Raji (cell line): ENCODE measurements around the gene TOX2.

Source experiments
- POLR2A ChIP-seq: IDR thresholded peaks from 2 replicates; pipeline ENCODE4 v1.6.1; 2011; ENCODE audit warnings: low read depth, low read length, control low read depth; ENCODE audit not compliant: insufficient read depth

TOX2 gene

DNA sequence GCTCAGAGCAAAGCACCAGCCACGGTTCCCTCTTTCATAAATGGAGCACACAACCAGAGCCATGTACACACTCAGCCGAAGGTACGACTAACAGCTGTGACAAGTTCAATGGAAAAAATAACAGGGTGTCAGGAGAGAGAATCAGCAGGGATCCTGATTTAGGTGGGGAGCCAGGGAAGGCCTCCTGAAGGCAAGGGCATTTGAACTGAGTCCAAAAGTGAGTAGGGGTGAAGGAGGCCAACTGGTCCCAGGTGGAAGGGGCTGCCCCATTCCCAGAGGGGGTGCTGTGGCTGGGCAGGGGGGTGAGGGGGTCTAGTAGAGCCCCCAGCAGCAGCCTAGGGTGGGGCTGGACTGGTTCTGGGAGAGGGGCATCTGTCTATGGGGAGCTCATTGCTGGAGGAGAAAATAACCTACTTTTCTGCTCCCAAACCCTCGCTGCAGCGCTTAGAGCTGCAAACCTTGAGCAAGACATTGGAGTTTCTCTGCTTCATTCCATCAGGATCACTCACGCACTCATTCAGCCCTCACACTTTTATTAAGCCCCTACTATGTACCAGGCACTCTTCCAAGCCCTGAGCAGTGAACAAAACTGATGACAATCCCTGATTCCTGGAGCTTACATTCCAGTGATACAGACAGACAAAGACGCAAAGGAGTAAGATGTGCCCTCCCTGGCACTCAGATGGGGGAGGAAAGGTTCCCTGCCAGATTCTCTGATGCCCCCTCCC is 113.5 kb downstream of the TOX2 start:
- no peak for TF ChIP-seq POLR2A

DNA sequence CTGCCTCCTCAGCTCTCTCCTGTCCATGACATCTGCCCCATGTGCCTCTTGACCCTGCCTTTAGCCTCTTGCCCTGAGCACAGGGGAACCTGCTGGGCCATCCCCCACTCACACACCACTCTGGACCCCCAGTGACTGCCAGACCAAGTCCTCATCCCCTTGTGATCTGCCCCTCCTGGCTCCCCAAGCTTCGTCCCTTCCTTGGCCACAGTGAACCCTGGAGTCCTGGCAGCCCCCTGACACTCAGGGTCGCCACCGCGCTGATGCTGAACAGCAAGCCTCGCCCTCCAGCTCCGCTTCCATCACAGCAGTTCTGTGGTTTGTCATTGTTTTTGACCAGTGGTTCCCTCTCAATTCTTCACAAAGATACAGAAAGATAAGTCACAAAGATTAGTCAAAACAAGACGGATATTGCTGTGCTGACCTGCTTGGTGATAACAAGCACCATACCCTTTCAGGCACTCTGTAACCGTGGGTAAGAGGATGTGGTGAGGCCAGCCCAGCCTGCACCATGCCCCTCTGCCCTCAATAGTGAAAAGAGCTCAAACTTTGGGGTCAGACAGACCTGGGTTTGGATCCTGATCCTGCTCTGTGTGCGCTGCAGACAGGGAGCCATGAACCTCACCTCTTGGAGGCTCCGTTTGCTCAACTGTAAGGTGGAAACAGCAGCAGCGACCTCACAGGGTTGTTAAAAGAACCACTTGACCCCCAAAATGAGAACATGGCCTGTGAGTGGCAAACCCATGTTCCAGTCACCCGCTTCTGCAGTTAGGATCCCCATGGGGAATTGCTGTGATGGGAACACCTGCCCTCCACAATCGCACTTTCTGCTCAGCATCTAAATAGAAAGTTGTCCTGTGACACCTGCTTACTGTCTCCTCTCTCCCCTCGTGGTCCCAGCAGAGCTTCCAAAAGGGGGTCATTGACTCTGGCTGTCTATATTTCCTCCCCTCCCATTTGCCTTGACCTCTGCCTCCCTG is 114.5 kb downstream of the TOX2 start:
- TF ChIP-seq POLR2A: no peak

DNA sequence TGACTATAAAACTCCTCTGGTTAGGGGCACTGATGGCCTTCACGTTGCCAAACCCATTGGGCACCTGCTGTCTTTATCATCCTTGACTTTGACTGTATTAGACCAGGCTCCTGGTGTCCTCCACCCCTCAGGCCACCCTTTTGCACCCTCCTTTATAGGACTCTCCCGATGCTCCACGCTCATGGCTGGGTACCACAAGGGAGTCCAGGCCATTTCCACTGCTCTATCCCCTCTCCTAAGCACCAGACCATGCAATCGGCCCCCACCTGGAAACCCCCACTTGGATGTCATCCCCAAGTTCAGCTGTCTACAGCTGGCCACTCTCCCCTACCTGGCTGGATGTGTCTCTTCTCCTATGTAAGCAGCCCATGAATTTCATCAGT is 115.2 kb downstream of the TOX2 start:
- TF ChIP-seq POLR2A: no peak

DNA sequence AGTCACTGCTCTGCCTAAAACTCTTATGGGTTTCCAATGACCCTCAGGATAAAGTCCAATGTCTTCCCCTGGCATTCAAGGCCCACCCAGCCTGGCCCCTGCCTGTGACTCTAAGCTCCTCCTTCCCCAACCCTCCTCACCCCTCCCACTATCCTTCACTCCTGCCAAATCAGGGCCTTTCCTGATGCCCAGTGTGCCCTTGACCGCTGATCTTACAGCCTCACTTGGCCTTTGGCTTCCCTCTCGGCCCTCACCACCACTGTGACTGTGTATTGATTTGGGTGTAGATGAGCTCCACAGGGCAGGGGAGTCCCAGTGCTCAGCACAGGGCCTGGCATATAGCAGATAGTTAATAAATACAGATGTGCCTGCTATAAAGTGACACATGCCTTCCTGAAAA is 115.7 kb downstream of the TOX2 start:
- no peak for TF ChIP-seq POLR2A

- no peak for TF ChIP-seq POLR2A
Measured at GRCh38 chr20:44031001-44031574, 116.4 kb downstream of the TOX2 start.

- no peak for TF ChIP-seq POLR2A
Measured at GRCh38 chr20:44031781-44032582, 117.3 kb downstream of the TOX2 start.

GRCh38 chr20:44032583-44033331 is 118.1 kb downstream of the TOX2 start:
- no peak for TF ChIP-seq POLR2A

DNA sequence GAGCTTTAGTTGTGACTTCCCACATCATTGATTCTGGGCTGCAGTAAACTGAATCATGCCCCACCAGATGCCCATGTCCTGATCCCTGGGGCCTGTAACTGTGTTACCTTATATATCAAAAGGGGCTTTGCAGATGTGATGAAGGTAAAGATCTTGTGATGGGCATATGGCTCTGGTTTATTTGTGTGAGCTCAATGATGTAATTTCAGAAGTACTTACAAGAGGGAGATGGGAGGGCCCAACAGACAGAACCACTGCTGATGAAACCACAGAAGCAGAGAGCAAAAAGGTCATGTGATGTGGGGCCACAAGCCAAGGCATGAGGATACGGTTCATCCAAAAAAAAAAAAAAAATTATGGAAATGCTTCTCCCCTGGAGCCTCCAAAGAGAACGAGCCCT is 118.7 kb downstream of the TOX2 start:
- no peak for TF ChIP-seq POLR2A

GRCh38 chr20:44033873-44034272 is 119.2 kb downstream of the TOX2 start:
- no peak for TF ChIP-seq POLR2A

GRCh38 chr20:44034451-44034850 is 119.8 kb downstream of the TOX2 start:
- no peak for TF ChIP-seq POLR2A

DNA sequence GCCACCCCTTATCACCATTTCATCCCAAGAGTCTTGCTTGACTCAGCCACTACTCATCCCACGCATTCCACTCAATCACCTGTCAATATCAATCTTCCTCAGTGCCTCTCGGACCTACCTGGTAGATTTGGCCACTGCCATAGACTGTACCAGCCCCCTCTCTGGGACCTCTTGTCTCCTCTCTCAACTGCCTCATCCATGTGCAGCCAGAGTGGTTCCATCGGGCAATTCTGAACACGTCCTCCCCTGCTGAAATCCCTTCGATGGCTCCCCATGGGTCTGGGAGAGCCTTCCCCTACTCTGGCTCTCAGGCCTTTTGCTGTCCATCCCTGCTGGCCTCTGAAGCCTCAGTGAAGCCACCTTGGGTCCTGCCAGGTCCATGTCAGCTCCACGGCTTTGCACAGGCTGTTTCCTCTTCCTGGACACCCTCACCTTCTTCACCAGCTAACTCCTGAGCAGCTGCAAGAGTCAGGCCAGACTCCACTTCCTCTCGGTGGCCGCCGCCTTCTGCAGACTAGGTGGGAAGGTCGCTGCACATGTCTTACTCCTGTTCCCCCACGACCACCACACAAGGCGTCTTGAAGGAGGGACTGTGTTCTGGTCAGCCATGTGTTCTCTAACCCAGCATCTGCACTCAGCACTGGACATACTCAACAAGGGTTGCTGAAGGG is 120.4 kb downstream of the TOX2 start:
- no peak for TF ChIP-seq POLR2A

GRCh38 chr20:44035924-44036323 is 121.3 kb downstream of the TOX2 start:
- TF ChIP-seq POLR2A: no peak

DNA sequence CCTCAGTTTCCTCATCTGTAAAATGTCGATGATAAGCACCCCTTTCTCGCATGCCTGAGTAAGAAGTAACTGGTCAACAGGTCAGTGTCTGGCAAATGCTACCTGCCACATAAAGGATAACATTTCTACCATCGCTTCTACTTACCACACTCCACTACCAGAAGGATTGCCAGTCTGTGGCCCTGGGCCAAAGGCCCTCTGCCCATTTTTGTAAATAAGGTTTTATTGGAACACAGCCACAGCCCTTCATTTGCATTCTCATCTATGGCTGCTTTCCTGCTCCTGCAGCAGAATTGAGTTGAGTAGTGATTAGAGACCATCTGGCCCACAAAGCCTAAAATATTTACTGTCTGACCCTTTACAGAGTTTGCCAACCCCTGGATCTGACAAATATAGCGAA is 121.8 kb downstream of the TOX2 start:
- no peak for TF ChIP-seq POLR2A

DNA sequence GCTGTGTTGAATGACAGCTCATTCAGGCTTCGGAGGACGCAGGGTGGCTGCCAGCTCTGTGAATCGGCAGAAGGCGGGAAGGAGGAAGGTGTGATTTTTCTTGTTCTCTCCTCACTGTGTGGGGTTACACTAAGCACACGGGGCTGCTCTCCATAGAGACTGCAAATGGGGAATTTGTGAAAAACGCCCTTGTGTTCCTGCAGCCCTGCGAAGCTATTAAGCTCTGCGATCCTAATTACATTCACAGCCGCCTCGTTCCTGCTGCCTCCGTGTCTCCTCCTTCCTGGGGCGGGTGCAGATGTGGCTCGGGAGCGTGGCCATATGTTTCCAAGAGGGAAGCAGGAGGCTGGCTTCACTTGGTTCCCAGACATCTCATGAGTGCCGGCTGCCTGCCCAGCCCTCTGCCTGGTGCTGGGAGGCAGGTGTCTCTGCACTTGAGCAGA is 124.0 kb downstream of the TOX2 start:
- TF ChIP-seq POLR2A: no peak

GRCh38 chr20:44039147-44039546 is 124.5 kb downstream of the TOX2 start:
- no peak for TF ChIP-seq POLR2A
